Peyer's patch (tissue), 4 donors: ENCODE data around the gene PROM1. TPM values are rescaled to one million over a fixed set of nuclear protein-coding genes. Genes with fewer than 3 reads are reported as not detected.

Experiments used
- DNase-seq, 3 donors: peaks; one replicate each; pipeline ENCODE4 v3.0.0-alpha.2; 2017 to 2019
- H3K27ac ChIP-seq, 4 donors: fragments of 200-600 bp; sonication (generic); one replicate each; pipeline ENCODE4 v1.5.1; 2016 to 2019
- H3K27me3 ChIP-seq, 2 donors: fragments of 200-600 bp; sonication (generic); one replicate each; pipeline ENCODE4 v1.5.1; 2019
- H3K36me3 ChIP-seq, 3 donors: fragments of 200-600 bp; sonication (generic); one replicate each; pipeline ENCODE4 v1.5.1; 2016 to 2019
- H3K4me1 ChIP-seq, 4 donors: fragments of 200-600 bp; sonication (generic); one replicate each; pipeline ENCODE4 v1.5.1; 2016 to 2019
- H3K4me3 ChIP-seq, 4 donors: fragments of 200-600 bp; sonication (generic); 1 replicate in 3 of 4; 2 replicates in 1 of 4; pipeline ENCODE4 v1.5.1; 2016 to 2019; ENCODE audit warnings: mild to moderate bottlenecking in 1 of 4
- H3K9me3 ChIP-seq, 4 donors: fragments of 200-600 bp; sonication (generic); one replicate each; pipeline ENCODE4 v1.5.1; 2016 to 2019; ENCODE audit warnings: mild to moderate bottlenecking in 1 of 4
- CTCF ChIP-seq, 6 experiments: fragments of 450-650 bp in 4 of 6; fragments of 200-600 bp in 2 of 6; sonication (generic) in 1 of 6; IDR thresholded peaks; one replicate each; pipeline ENCODE4 v1.5.1; 2017 to 2019; ENCODE audit warnings: antibody characterized with exemption in 6 of 6, mild to moderate bottlenecking in 3 of 6, moderate library complexity in 1 of 6
- POLR2A ChIP-seq, 2 donors: fragments of 450-650 bp; IDR thresholded peaks; one replicate each; pipeline ENCODE4 v1.5.1; 2017; ENCODE audit warnings: antibody characterized with exemption in 2 of 2, mild to moderate bottlenecking in 2 of 2, moderate library complexity in 2 of 2
- total RNA-seq, 4 donors: library from RNA; depleted of rRNA; stranded (reverse); fragments of >200 nt; gene quantifications; one replicate each; pipeline ENCODE4 v1.1.0, GENCODE V29; 2016

PROM1 gene
- total RNA-seq, 4 donors from 2014 or later = 33.8 to 128 (median 58.9) TPM

GRCh38 chr4:15938640-15939039 lies 145.2 kb downstream of the PROM1 start, which contains the start of gene FGFBP1:
Gene FGFBP1, minus strand, starts transcription at chr4:15938740. Its CDS starts 2,108 bp downstream, at chr4:15936632.
- TF ChIP-seq POLR2A (IDR thresholded peaks at IDR 0.05) = no peak
- no peak for TF ChIP-seq CTCF (IDR thresholded peaks at IDR 0.05)
- H3K4me3 ChIP-seq = no peak within 1 kb of the TSS
- H3K9me3 ChIP-seq = no peaks in the 10 kb centered on the region
- no peaks in the 10 kb centered on the region for H3K4me1 ChIP-seq
- H3K27me3 ChIP-seq = no peaks in the 10 kb centered on the region
- H3K27ac ChIP-seq = peak within 1 kb of the TSS in 2 of 4 donors; percentile 5 to 61
- no peak for DNase-seq
- H3K36me3 ChIP-seq = no peaks in the 10 kb centered on the region

- H3K4me3 ChIP-seq = no peak overlapping the region
- DNase-seq = peak in 2 of 3 donors; percentile 86
- TF ChIP-seq CTCF (IDR thresholded peaks at IDR 0.05) (peak in 2 of 6 experiments; percentile 6 to 9), POLR2A (IDR thresholded peaks at IDR 0.05) (peak; percentile 63 to 67)
- H3K27ac ChIP-seq = peak overlapping the region in 2 of 4 donors; percentile 5 to 61
- H3K9me3 ChIP-seq = no peaks in the 10 kb centered on the region
- H3K27me3 ChIP-seq = no peaks in the 10 kb centered on the region
- H3K36me3 ChIP-seq = no peaks in the 10 kb centered on the region
- no peaks in the 10 kb centered on the region for H3K4me1 ChIP-seq
Observed at GRCh38 chr4:15938182-15938581, 145.6 kb downstream of the PROM1 start.

- H3K9me3 ChIP-seq = no peaks in the 10 kb centered on the region
- no peak overlapping the region for H3K27ac ChIP-seq
- no peak for TF ChIP-seq POLR2A (IDR thresholded peaks at IDR 0.05)
- TF ChIP-seq CTCF (IDR thresholded peaks at IDR 0.05) = no peak
- no peaks in the 10 kb centered on the region for H3K36me3 ChIP-seq
- H3K27me3 ChIP-seq = no peaks in the 10 kb centered on the region
- peak in 1 of 3 donors; percentile 51 for DNase-seq
- no peak overlapping the region for H3K4me3 ChIP-seq
- no peaks in the 10 kb centered on the region for H3K4me1 ChIP-seq
Observed at GRCh38 chr4:15936495-15936894, 147.3 kb downstream of the PROM1 start.

- no peaks in the 10 kb centered on the region for H3K27me3 ChIP-seq
- H3K27ac ChIP-seq = no peak overlapping the region
- H3K9me3 ChIP-seq = no peaks in the 10 kb centered on the region
- no peaks in the 10 kb centered on the region for H3K36me3 ChIP-seq
- H3K4me3 ChIP-seq = no peak overlapping the region
- no peaks in the 10 kb centered on the region for H3K4me1 ChIP-seq
- DNase-seq = no peak
- TF ChIP-seq POLR2A (IDR thresholded peaks at IDR 0.05) = no peak
- no peak for TF ChIP-seq CTCF (IDR thresholded peaks at IDR 0.05)
Observed at GRCh38 chr4:15935504-15936402, 148.1 kb downstream of the PROM1 start.

GRCh38 chr4:15934259-15934658 lies 149.6 kb downstream of the PROM1 start:
- DNase-seq = no peak
- Histone ChIP-seq H3K4me3 (no peak overlapping the region), H3K27me3 (no peaks in the 10 kb centered on the region), H3K4me1 (no peaks in the 10 kb centered on the region), H3K36me3 (no peaks in the 10 kb centered on the region), H3K27ac (no peak overlapping the region), H3K9me3 (no peaks in the 10 kb centered on the region)
- no peak for TF ChIP-seq POLR2A (IDR thresholded peaks at IDR 0.05)

GRCh38 chr4:15931451-15932210 lies 152.2 kb downstream of the PROM1 start:
- Histone ChIP-seq H3K4me3 (no peak overlapping the region), H3K4me1 (no peaks in the 10 kb centered on the region), H3K9me3 (no peaks in the 10 kb centered on the region), H3K27ac (no peak overlapping the region), H3K27me3 (no peaks in the 10 kb centered on the region), H3K36me3 (no peaks in the 10 kb centered on the region)
- TF ChIP-seq POLR2A (IDR thresholded peaks at IDR 0.05) (no peak), CTCF (IDR thresholded peaks at IDR 0.05) (no peak)
- DNase-seq = no peak
